ENCODE data around the gene ELN. TPM values are rescaled to one million over a fixed set of nuclear protein-coding genes. Genes with fewer than 3 reads are reported as not detected.

ELN gene
- total and polyA plus RNA-seq, 2 of the 4 experiments (the other 2 are of a cell fraction): 2.2 to 14.3 TPM

DNA sequence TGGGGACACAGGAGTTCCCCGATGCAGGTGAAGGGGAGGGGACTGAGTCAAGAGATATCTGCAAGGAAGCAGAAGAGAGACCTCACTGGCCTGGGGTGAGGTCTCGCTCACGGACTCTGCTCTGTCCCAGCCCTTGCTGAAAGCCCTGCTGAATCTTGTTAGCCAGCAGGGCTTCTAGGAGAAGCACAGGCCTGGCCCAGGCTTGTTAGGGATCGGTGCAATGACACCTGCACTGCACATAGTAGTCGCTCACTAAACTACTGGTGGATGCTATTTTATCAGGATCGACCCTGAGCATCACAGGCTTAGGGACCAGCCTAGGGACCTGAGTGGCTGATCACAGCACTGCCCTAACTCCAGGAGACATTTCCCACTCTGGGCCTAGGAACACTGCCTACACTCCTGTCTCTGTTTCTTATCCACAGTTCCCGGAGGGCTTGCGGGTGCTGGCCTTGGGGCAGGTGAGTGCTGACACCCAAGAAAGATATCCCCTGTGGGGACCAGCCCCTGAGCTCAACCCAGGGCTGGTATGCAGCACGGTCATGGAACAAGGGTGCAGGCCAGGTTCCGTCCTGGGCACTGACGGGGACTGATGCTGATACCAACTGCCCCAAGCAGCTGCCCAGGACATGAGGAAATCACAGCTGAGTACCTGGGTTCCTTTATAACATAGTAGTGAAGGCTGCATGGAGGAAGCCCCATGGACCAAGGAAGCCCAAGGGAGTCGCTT, 13.0 kb downstream of the ELN start:
- Histone ChIP-seq H3K9ac (ENCODE audit: low read depth, low read length) (no peak overlapping the region), H3K4me3 (ENCODE audit: insufficient read depth, low read depth, low read length) (no peak overlapping the region), H2AFZ (replicated peaks; ENCODE audit: low read length, poor library complexity) (no peak overlapping the region), H3K79me1 (ENCODE audit: low read depth in 1 of 2, low read length in 2 of 2) (no peaks in the 10 kb centered on the region), H2BK15ac (ENCODE audit: low read depth, low read length) (no peak overlapping the region), H2AK5ac (ENCODE audit: low read depth, low read length) (no peak overlapping the region), H3K9me3 (ENCODE audit: control insufficient read depth, insufficient read depth, low read length) (no peaks in the 10 kb centered on the region), H4K91ac (ENCODE audit: insufficient read depth, low read depth, low read length) (no peak overlapping the region), H3K9me1 (ENCODE audit: insufficient read depth, low read length) (no peaks in the 10 kb centered on the region), H3K23ac (ENCODE audit: low read depth, low read length) (no peak overlapping the region), H2AK9ac (replicated peaks; ENCODE audit: low read depth, low read length, poor library complexity) (no peak overlapping the region), H3K14ac (replicated peaks; ENCODE audit: low read depth, low read length) (no peak overlapping the region), H3K36me3 (ENCODE audit: control insufficient read depth, insufficient read depth, low read length) (0 out of 2 replicates have a peak, but pooled peaks cover 2% of the 10 kb centered on the region), H3K4me2 (ENCODE audit: low read depth, low read length) (no peak overlapping the region), H2BK5ac (ENCODE audit: low read depth, low read length, poor library complexity, severe bottlenecking) (no peak overlapping the region), H3K56ac (ENCODE audit: extremely low read depth, insufficient read depth, low read length) (no peak overlapping the region), H2BK120ac (ENCODE audit: low read depth, low read length) (no peak overlapping the region), H4K8ac (ENCODE audit: low read depth in 2 of 2, low read length in 2 of 2) (no peak overlapping the region), H3K27ac (ENCODE audit: insufficient read depth, low read length) (no peak overlapping the region), H2BK20ac (ENCODE audit: low read depth, low read length) (no peak overlapping the region), H3K18ac (ENCODE audit: low read depth, low read length) (no peak overlapping the region), H4K20me1 (ENCODE audit: insufficient read depth, low read length) (no peaks in the 10 kb centered on the region), H3K4me1 (ENCODE audit: control insufficient read depth, insufficient read depth, low read length) (peaks cover 4% of the 10 kb centered on the region; the same call in 1 of the 2 replicates), H3K27me3 (ENCODE audit: control insufficient read depth, insufficient read depth, low read length) (no peaks in the 10 kb centered on the region), H4K5ac (ENCODE audit: low read depth, low read length) (no peak overlapping the region), H3K4ac (ENCODE audit: low read depth, low read length) (no peak overlapping the region)
- ChIA-PET CTCF (no interaction called here), POLR2A (ENCODE audit: unreplicated experiment) (no interaction called here)
- no peak for TF ChIP-seq MAFK (IDR thresholded peaks at IDR 0.05; ENCODE audit: low read depth, low read length)
- no peak for TF ChIP-seq MAZ (IDR thresholded peaks at IDR 0.05; ENCODE audit: borderline replicate concordance, low read depth, low read length)
- TF ChIP-seq RFX5 (IDR thresholded peaks at IDR 0.05; ENCODE audit: low read depth, low read length): no peak
- TF ChIP-seq NFE2L2 (IDR thresholded peaks at IDR 0.05; ENCODE audit: low read depth, low read length): no peak
- TF ChIP-seq CTCF (conservative IDR thresholded peaks at IDR 0.05; ENCODE audit: low read depth, low read length): no peak
- TF ChIP-seq USF2 (IDR thresholded peaks at IDR 0.05; ENCODE audit: low read depth, low read length): no peak
- no peak for TF ChIP-seq SMC3 (IDR thresholded peaks at IDR 0.05; ENCODE audit: low read depth, low read length)
- no peak for TF ChIP-seq BHLHE40 (IDR thresholded peaks at IDR 0.05; ENCODE audit: low read depth, low read length)
- TF ChIP-seq POLR2A (IDR thresholded peaks at IDR 0.05; ENCODE audit: low read depth, low read length): no peak
- no peak for TF ChIP-seq MXI1 (IDR thresholded peaks at IDR 0.05; ENCODE audit: borderline replicate concordance, low read depth, low read length)
- TF ChIP-seq, protein P1, sequence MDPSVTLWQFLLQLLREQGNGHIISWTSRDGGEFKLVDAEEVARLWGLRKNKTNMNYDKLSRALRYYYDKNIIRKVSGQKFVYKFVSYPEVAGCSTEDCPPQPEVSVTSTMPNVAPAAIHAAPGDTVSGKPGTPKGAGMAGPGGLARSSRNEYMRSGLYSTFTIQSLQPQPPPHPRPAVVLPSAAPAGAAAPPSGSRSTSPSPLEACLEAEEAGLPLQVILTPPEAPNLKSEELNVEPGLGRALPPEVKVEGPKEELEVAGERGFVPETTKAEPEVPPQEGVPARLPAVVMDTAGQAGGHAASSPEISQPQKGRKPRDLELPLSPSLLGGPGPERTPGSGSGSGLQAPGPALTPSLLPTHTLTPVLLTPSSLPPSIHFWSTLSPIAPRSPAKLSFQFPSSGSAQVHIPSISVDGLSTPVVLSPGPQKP (IDR thresholded peaks at IDR 0.05; ENCODE audit: borderline replicate concordance, low read depth, low read length): no peak
- TF ChIP-seq FOS (IDR thresholded peaks at IDR 0.05; ENCODE audit: low read depth, low read length): no peak
- no peak for TF ChIP-seq RCOR1 (IDR thresholded peaks at IDR 0.05; ENCODE audit: insufficient replicate concordance, low read length)
- TF ChIP-seq CEBPB (IDR thresholded peaks at IDR 0.05; ENCODE audit: low read depth, low read length): no peak
- no peak for TF ChIP-seq RAD21 (IDR thresholded peaks at IDR 0.05; ENCODE audit: low read length)
- no peak for DNase-seq
- ATAC-seq (ENCODE audit: low read depth): no peak
- intact Hi-C loops (cut with micrococcal nuclease): no loop called here
- 92% methylated on average over 6 of the region's 12 CpGs; no CpG with 5 or more reads in 1 of the 2 experiments for WGBS, 2 experiments (ENCODE audit: extremely low coverage in 2 of 2, insufficient read length in 1 of 2)
- in situ Hi-C loops (cut with MboI; ENCODE audit: low sequenced_read_pairs): no loop called here
- BruUV-seq (replicated peaks): no TSS peak
- dilution Hi-C loops (cut with HindIII; ENCODE audit: low sequenced_read_pairs, unreplicated experiment): no loop called here

Measured in IMR-90 (cell line).